Measurements from ENCODE around the gene LRRC73. TPM values are rescaled to one million over a fixed set of nuclear protein-coding genes. Genes with fewer than 3 reads are reported as not detected.
"Not testable (repeated sequence)": the region's sequence is repeated elsewhere in the genome, so short reads cannot be mapped to it uniquely, and the experiment has no call there.

LRRC73 gene
- total RNA-seq, 1 donor from 2014 or later: 0.26 TPM

DNA sequence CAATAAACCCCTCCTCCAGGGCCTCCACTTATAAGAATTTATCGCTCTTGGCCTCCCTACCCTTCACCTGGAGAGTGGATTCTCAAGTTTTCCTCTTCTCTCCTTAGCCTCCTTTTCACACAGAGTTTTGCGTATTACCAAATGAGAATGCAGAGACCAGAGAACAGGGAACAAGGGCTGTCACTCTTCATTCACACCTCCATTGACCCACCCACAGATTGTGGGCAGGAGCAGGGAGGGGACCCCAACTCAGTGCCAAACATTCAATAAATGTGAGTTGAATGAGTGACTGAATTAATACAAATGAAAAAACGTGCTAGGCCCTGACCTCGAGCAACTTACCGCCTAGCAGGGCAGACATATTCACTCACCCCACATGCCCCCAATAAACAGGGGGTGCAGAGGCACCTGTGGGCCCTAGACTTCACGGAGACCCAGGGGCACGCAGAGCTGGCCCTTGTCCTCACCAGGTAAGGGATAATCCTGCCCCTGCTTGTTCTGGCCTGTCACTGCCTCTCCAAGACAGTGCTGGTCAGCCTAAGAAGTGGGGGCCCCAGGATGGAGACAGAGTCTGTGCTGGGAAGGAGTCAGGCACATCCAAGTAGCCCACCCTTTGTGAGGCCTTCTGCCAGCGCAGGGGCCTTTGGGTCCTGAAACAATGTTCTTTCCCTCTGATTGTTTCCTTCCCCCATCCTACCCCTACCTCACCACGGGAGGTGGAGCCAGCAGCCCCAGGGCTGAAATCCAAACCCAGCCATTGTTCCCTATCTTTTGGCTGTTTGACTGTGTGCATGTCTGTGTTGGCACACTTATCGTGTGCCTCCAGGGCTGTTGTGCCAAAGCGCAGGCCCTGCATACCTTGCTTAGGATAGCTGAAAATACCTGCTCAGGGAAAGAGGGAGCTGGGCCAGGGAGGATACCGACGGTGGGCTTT is 41.1 kb downstream of the LRRC73 start:
- no peak for DNase-seq (ENCODE audit: low read depth)
- peak; percentile 60 for FAIRE-seq
- Histone ChIP-seq H3K27me3 (ENCODE audit: control insufficient read depth, insufficient read depth, low read length) (no peaks in the 10 kb centered on the region), H3K4me3 (ENCODE audit: low read depth, low read length) (no peak overlapping the region), H3K36me3 (ENCODE audit: control insufficient read depth, insufficient read depth, low read length) (no peaks in the 10 kb centered on the region)
- no peak for TF ChIP-seq CTCF (IDR thresholded peaks at IDR 0.05; ENCODE audit: insufficient read depth, low read length, severe bottlenecking)

- Histone ChIP-seq H3K36me3 (ENCODE audit: control insufficient read depth, insufficient read depth, low read length) (no peaks in the 10 kb centered on the region), H3K27me3 (ENCODE audit: control insufficient read depth, insufficient read depth, low read length) (no peaks in the 10 kb centered on the region), H3K4me3 (ENCODE audit: low read depth, low read length) (no peak overlapping the region)
- FAIRE-seq: no peak
- TF ChIP-seq CTCF (IDR thresholded peaks at IDR 0.05; ENCODE audit: insufficient read depth, low read length, severe bottlenecking): no peak
- DNase-seq (ENCODE audit: low read depth): no peak
Measured at GRCh38 chr6:43468240-43468639, 41.9 kb downstream of the LRRC73 start.

GRCh38 chr6:43467752-43468151 is 42.4 kb downstream of the LRRC73 start:
- no peak for TF ChIP-seq CTCF (IDR thresholded peaks at IDR 0.05; ENCODE audit: insufficient read depth, low read length, severe bottlenecking)
- Histone ChIP-seq H3K36me3 (ENCODE audit: control insufficient read depth, insufficient read depth, low read length) (no peaks in the 10 kb centered on the region), H3K4me3 (ENCODE audit: low read depth, low read length) (no peak overlapping the region), H3K27me3 (ENCODE audit: control insufficient read depth, insufficient read depth, low read length) (no peaks in the 10 kb centered on the region)
- FAIRE-seq (no peak), DNase-seq (ENCODE audit: low read depth) (no peak)

GRCh38 chr6:43467265-43467664 is 42.9 kb downstream of the LRRC73 start:
- H3K27me3 ChIP-seq (ENCODE audit: control insufficient read depth, insufficient read depth, low read length); H3K4me3 ChIP-seq (ENCODE audit: low read depth, low read length); FAIRE-seq; H3K36me3 ChIP-seq (ENCODE audit: control insufficient read depth, insufficient read depth, low read length); DNase-seq (ENCODE audit: low read depth): not testable (repeated sequence)

- H3K36me3 ChIP-seq (ENCODE audit: control insufficient read depth, insufficient read depth, low read length): no peaks in the 10 kb centered on the region
- no peak for TF ChIP-seq CTCF (IDR thresholded peaks at IDR 0.05; ENCODE audit: insufficient read depth, low read length, severe bottlenecking)
- H3K4me3 ChIP-seq (ENCODE audit: low read depth, low read length): no peak overlapping the region
- DNase-seq (ENCODE audit: low read depth) (no peak), FAIRE-seq (no peak)
- H3K27me3 ChIP-seq (ENCODE audit: control insufficient read depth, insufficient read depth, low read length): no peaks in the 10 kb centered on the region
Measured at GRCh38 chr6:43465948-43466347, 44.2 kb downstream of the LRRC73 start.

- Histone ChIP-seq H3K36me3 (ENCODE audit: control insufficient read depth, insufficient read depth, low read length) (no peaks in the 10 kb centered on the region), H3K27me3 (ENCODE audit: control insufficient read depth, insufficient read depth, low read length) (no peaks in the 10 kb centered on the region), H3K4me3 (ENCODE audit: low read depth, low read length) (no peak overlapping the region)
- no peak for TF ChIP-seq CTCF (IDR thresholded peaks at IDR 0.05; ENCODE audit: insufficient read depth, low read length, severe bottlenecking)
- FAIRE-seq (no peak), DNase-seq (ENCODE audit: low read depth) (no peak)
Measured at GRCh38 chr6:43464337-43464736, 45.8 kb downstream of the LRRC73 start.

Measured in bronchial epithelial cell (primary cell).